Ectodermal cell (in vitro differentiated cells): Measurements from ENCODE around the gene HS3ST5.
"Not testable (repeated sequence)": the region's sequence is repeated elsewhere in the genome, so short reads cannot be mapped to it uniquely, and the experiment has no call there.

Experiments used
- H3K27ac ChIP-seq: 2 replicates; pipeline ENCODE4 v1.7.0; 2013; ENCODE audit warnings: mild to moderate bottlenecking, low read depth, low read length; ENCODE audit not compliant: insufficient read depth, poor library complexity, severe bottlenecking
- H3K27me3 ChIP-seq: 2 replicates; pipeline ENCODE4 v1.7.0; 2013; ENCODE audit warnings: mild to moderate bottlenecking, low read length; ENCODE audit not compliant: insufficient read depth, control insufficient read depth, poor library complexity, severe bottlenecking
- H3K36me3 ChIP-seq: one replicate; pipeline ENCODE4 v1.7.0; 2013; ENCODE audit warnings: low read length; ENCODE audit not compliant: control insufficient read depth, insufficient read depth
- H3K4me1 ChIP-seq: one replicate; pipeline ENCODE4 v1.7.0; 2013; ENCODE audit warnings: low read length; ENCODE audit not compliant: control insufficient read depth, insufficient read depth
- H3K4me3 ChIP-seq: 2 replicates; pipeline ENCODE4 v1.7.0; 2013; ENCODE audit warnings: low read depth, low read length, control low read depth; ENCODE audit not compliant: insufficient read depth
- H3K9me3 ChIP-seq: 2 replicates; pipeline ENCODE4 v1.7.0; 2013; ENCODE audit warnings: mild to moderate bottlenecking, low read length, moderate library complexity; ENCODE audit not compliant: control insufficient read depth
- WGBS, 2 experiments: methylation state at CpG; one replicate each; pipeline ENCODE4 v1.1.7; 2013; ENCODE audit warnings: missing lambda C conversion rate in 2 of 2; 5-methylcytosine and 5-hydroxymethylcytosine counted together

Gene HS3ST5

GRCh38 chr6:114083251-114083650 is 259.6 kb downstream of the HS3ST5 start:
- H3K36me3 ChIP-seq = no peaks in the 10 kb centered on the region
- no peak overlapping the region for H3K4me3 ChIP-seq
- no peaks in the 10 kb centered on the region for H3K27me3 ChIP-seq
- 76 to 79% methylated on average over 3 of the region's 3 CpGs for WGBS, 2 experiments
- H3K4me1 ChIP-seq = no peaks in the 10 kb centered on the region
- no peak overlapping the region for H3K27ac ChIP-seq
- H3K9me3 ChIP-seq = no peaks in the 10 kb centered on the region

- whole genome bisulfite sequencing, 2 experiments = 90 to 94% methylated on average over 3 of the region's 3 CpGs
- Histone ChIP-seq H3K4me3 (no peak overlapping the region), H3K9me3 (no peaks in the 10 kb centered on the region)
These were observed 261.1 kb downstream of the HS3ST5 start for GRCh38 chr6:114081730-114082129.

GRCh38 chr6:114080891-114081510 is 261.8 kb downstream of the HS3ST5 start:
- 89 to 95% methylated on average over 2 of the region's 3 CpGs for WGBS, 2 experiments
- Histone ChIP-seq H3K4me1 (no peaks in the 10 kb centered on the region), H3K27me3 (no peaks in the 10 kb centered on the region), H3K9me3 (no peaks in the 10 kb centered on the region), H3K4me3 (no peak overlapping the region), H3K27ac (no peak overlapping the region), H3K36me3 (no peaks in the 10 kb centered on the region)

More at GRCh38 chr6:114081730-114082129, 261.1 kb downstream of the HS3ST5 start:
- Histone ChIP-seq H3K36me3 (no peaks in the 10 kb centered on the region), H3K27me3 (no peaks in the 10 kb centered on the region), H3K27ac (no peak overlapping the region), H3K4me1 (no peaks in the 10 kb centered on the region)

- H3K36me3 ChIP-seq, H3K27ac ChIP-seq, H3K27me3 ChIP-seq, H3K4me1 ChIP-seq, H3K9me3 ChIP-seq, H3K4me3 ChIP-seq: not testable (repeated sequence)
- WGBS, 2 experiments = 83 to 90% methylated on average over 1 of the region's 1 CpG
These were observed 262.4 kb downstream of the HS3ST5 start for GRCh38 chr6:114080410-114080809.

GRCh38 chr6:114075777-114076176 is 267.0 kb downstream of the HS3ST5 start:
- H3K27me3 ChIP-seq = no peaks in the 10 kb centered on the region
- H3K4me1 ChIP-seq = no peaks in the 10 kb centered on the region
- WGBS, 2 experiments = 91 to 96% methylated on average over 3 of the region's 3 CpGs
- H3K4me3 ChIP-seq = no peak overlapping the region
- H3K27ac ChIP-seq = no peak overlapping the region
- H3K9me3 ChIP-seq = no peaks in the 10 kb centered on the region
- H3K36me3 ChIP-seq = no peaks in the 10 kb centered on the region

- Histone ChIP-seq H3K27ac (no peak overlapping the region), H3K4me1 (no peaks in the 10 kb centered on the region), H3K36me3 (no peaks in the 10 kb centered on the region), H3K27me3 (no peaks in the 10 kb centered on the region), H3K9me3 (no peaks in the 10 kb centered on the region), H3K4me3 (no peak overlapping the region)
- 95 to 97% methylated on average over 4 of the region's 4 CpGs for WGBS, 2 experiments
These were observed 267.5 kb downstream of the HS3ST5 start for GRCh38 chr6:114075300-114075699.

GRCh38 chr6:114068771-114069170 is 274.1 kb downstream of the HS3ST5 start:
- Histone ChIP-seq H3K27me3 (no peaks in the 10 kb centered on the region), H3K4me3 (no peak overlapping the region), H3K4me1 (no peaks in the 10 kb centered on the region), H3K36me3 (no peaks in the 10 kb centered on the region), H3K27ac (no peak overlapping the region), H3K9me3 (no peaks in the 10 kb centered on the region)
- WGBS, 2 experiments = 89 to 94% methylated on average over 3 of the region's 3 CpGs

- Histone ChIP-seq H3K4me3 (no peak overlapping the region), H3K4me1 (no peaks in the 10 kb centered on the region), H3K36me3 (no peaks in the 10 kb centered on the region), H3K9me3 (no peaks in the 10 kb centered on the region), H3K27ac (no peak overlapping the region), H3K27me3 (no peaks in the 10 kb centered on the region)
- WGBS, 2 experiments = 100% methylated on average over 1 to 2 of the region's 2 CpGs
These were observed 274.7 kb downstream of the HS3ST5 start for GRCh38 chr6:114068116-114068515.

GRCh38 chr6:114064862-114065261 is 278.0 kb downstream of the HS3ST5 start:
- no peaks in the 10 kb centered on the region for H3K9me3 ChIP-seq
- no peaks in the 10 kb centered on the region for H3K4me1 ChIP-seq
- WGBS, 2 experiments = 89 to 91% methylated on average over 2 of the region's 2 CpGs
- no peaks in the 10 kb centered on the region for H3K27me3 ChIP-seq
- H3K36me3 ChIP-seq = no peaks in the 10 kb centered on the region
- no peak overlapping the region for H3K27ac ChIP-seq
- no peak overlapping the region for H3K4me3 ChIP-seq

- H3K27me3 ChIP-seq = no peaks in the 10 kb centered on the region
- no peak overlapping the region for H3K4me3 ChIP-seq
- no peaks in the 10 kb centered on the region for H3K36me3 ChIP-seq
- WGBS, 2 experiments = 80% methylated on average over 1 of the region's 1 CpG; no CpG with 5 or more reads in 1 of the 2 experiments
- no peaks in the 10 kb centered on the region for H3K4me1 ChIP-seq
- no peaks in the 10 kb centered on the region for H3K9me3 ChIP-seq
- H3K27ac ChIP-seq = no peak overlapping the region
These were observed 278.9 kb downstream of the HS3ST5 start for GRCh38 chr6:114063956-114064355.

GRCh38 chr6:114062199-114062598 is 280.6 kb downstream of the HS3ST5 start:
- H3K27me3 ChIP-seq = no peaks in the 10 kb centered on the region
- H3K27ac ChIP-seq = no peak overlapping the region
- H3K4me1 ChIP-seq = no peaks in the 10 kb centered on the region
- 71 to 73% methylated on average over 5 of the region's 5 CpGs for WGBS, 2 experiments
- H3K9me3 ChIP-seq = no peaks in the 10 kb centered on the region
- H3K36me3 ChIP-seq = no peaks in the 10 kb centered on the region
- no peak overlapping the region for H3K4me3 ChIP-seq
